ENCODE measurements around the gene SRP68.

Gene SRP68

GRCh38 chr17:76026714-76027158 lies 45.6 kb downstream of the SRP68 start:
- in situ Hi-C loops (cut with HindIII; ENCODE audit: low pct_ligation_motif_present, low pct_unique_long_range_greater_than_20kb, low sequenced_read_pairs): no loop called here

GRCh38 chr17:76025294-76025693 lies 47.0 kb downstream of the SRP68 start:
- in situ Hi-C loops (cut with HindIII; ENCODE audit: low pct_ligation_motif_present, low pct_unique_long_range_greater_than_20kb, low sequenced_read_pairs): no loop called here
- no peak for DNase-seq

More at GRCh38 chr17:76026714-76027158, 45.6 kb downstream of the SRP68 start:
- DNase-seq: peak; percentile 34

GRCh38 chr17:76024353-76024752 lies 48.0 kb downstream of the SRP68 start:
- in situ Hi-C loops (cut with HindIII; ENCODE audit: low pct_ligation_motif_present, low pct_unique_long_range_greater_than_20kb, low sequenced_read_pairs): no loop called here
- no peak for DNase-seq

GRCh38 chr17:76023900-76024237 lies 48.4 kb downstream of the SRP68 start:
- DNase-seq: no peak
- in situ Hi-C loops (cut with HindIII; ENCODE audit: low pct_ligation_motif_present, low pct_unique_long_range_greater_than_20kb, low sequenced_read_pairs): no loop called here

GRCh38 chr17:76022973-76023899 lies 49.1 kb downstream of the SRP68 start:
- in situ Hi-C loops (cut with HindIII; ENCODE audit: low pct_ligation_motif_present, low pct_unique_long_range_greater_than_20kb, low sequenced_read_pairs): no loop called here
- DNase-seq: no peak

- DNase-seq: no peak
- in situ Hi-C loops (cut with HindIII; ENCODE audit: low pct_ligation_motif_present, low pct_unique_long_range_greater_than_20kb, low sequenced_read_pairs): no loop called here
Measured at GRCh38 chr17:76022285-76022684, 50.0 kb downstream of the SRP68 start.

GRCh38 chr17:76019833-76020467 lies 52.4 kb downstream of the SRP68 start:
- in situ Hi-C loops (cut with HindIII; ENCODE audit: low pct_ligation_motif_present, low pct_unique_long_range_greater_than_20kb, low sequenced_read_pairs): no loop called here

GRCh38 chr17:76018801-76019200 lies 53.5 kb downstream of the SRP68 start:
- no peak for DNase-seq
- in situ Hi-C loops (cut with HindIII; ENCODE audit: low pct_ligation_motif_present, low pct_unique_long_range_greater_than_20kb, low sequenced_read_pairs): no loop called here

More at GRCh38 chr17:76019833-76020467, 52.4 kb downstream of the SRP68 start:
- DNase-seq: no peak

- in situ Hi-C loops (cut with HindIII; ENCODE audit: low pct_ligation_motif_present, low pct_unique_long_range_greater_than_20kb, low sequenced_read_pairs): no loop called here
- no peak for DNase-seq
Measured at GRCh38 chr17:76018340-76018680, 54.0 kb downstream of the SRP68 start.

GRCh38 chr17:76017481-76018339 lies 54.6 kb downstream of the SRP68 start:
- in situ Hi-C loops (cut with HindIII; ENCODE audit: low pct_ligation_motif_present, low pct_unique_long_range_greater_than_20kb, low sequenced_read_pairs): no loop called here
- no peak for DNase-seq

GRCh38 chr17:76014925-76015261 lies 57.4 kb downstream of the SRP68 start:
- no peak for DNase-seq
- in situ Hi-C loops (cut with HindIII; ENCODE audit: low pct_ligation_motif_present, low pct_unique_long_range_greater_than_20kb, low sequenced_read_pairs): no loop called here

GRCh38 chr17:76014100-76014924 lies 58.0 kb downstream of the SRP68 start:
- in situ Hi-C loops (cut with HindIII; ENCODE audit: low pct_ligation_motif_present, low pct_unique_long_range_greater_than_20kb, low sequenced_read_pairs): no loop called here

GRCh38 chr17:76013377-76013932 lies 58.9 kb downstream of the SRP68 start:
- no peak for DNase-seq
- in situ Hi-C loops (cut with HindIII; ENCODE audit: low pct_ligation_motif_present, low pct_unique_long_range_greater_than_20kb, low sequenced_read_pairs): no loop called here

More at GRCh38 chr17:76014100-76014924, 58.0 kb downstream of the SRP68 start:
- DNase-seq: peak; percentile 68

- in situ Hi-C loops (cut with HindIII; ENCODE audit: low pct_ligation_motif_present, low pct_unique_long_range_greater_than_20kb, low sequenced_read_pairs): no loop called here
- no peak for DNase-seq
Measured at GRCh38 chr17:76011951-76012350, 60.4 kb downstream of the SRP68 start.

GRCh38 chr17:76009969-76010661 lies 62.2 kb downstream of the SRP68 start:
- no peak for DNase-seq
- in situ Hi-C loops (cut with HindIII; ENCODE audit: low pct_ligation_motif_present, low pct_unique_long_range_greater_than_20kb, low sequenced_read_pairs): no loop called here

GRCh38 chr17:76009447-76009846 lies 62.9 kb downstream of the SRP68 start:
- in situ Hi-C loops (cut with HindIII; ENCODE audit: low pct_ligation_motif_present, low pct_unique_long_range_greater_than_20kb, low sequenced_read_pairs): no loop called here
- no peak for DNase-seq

GRCh38 chr17:76008630-76009425 lies 63.5 kb downstream of the SRP68 start:
- in situ Hi-C loops (cut with HindIII; ENCODE audit: low pct_ligation_motif_present, low pct_unique_long_range_greater_than_20kb, low sequenced_read_pairs): no loop called here
- no peak for DNase-seq
